Measurements from ENCODE around the gene CADM2.

DNA sequence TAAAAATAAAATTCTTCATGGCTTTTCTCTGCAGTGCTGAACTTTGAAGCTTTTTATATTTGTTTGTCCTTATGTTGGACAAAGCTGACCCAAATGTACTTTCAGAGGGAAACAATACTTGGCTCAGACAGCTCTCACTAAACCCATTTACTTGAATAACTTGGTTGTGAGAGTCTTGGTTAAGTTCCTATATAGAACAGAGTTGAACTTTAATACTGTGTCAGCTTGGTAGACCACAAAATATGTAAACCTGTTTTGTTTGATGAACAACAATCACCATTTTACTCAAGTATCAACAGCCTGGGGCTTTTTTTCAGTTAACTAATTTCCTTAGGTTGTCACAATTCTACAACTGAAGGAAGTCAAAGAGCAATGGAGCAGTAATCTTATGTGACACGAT lies 211.9 kb downstream of the CADM2 start:
- TF ChIP-seq, protein P1, sequence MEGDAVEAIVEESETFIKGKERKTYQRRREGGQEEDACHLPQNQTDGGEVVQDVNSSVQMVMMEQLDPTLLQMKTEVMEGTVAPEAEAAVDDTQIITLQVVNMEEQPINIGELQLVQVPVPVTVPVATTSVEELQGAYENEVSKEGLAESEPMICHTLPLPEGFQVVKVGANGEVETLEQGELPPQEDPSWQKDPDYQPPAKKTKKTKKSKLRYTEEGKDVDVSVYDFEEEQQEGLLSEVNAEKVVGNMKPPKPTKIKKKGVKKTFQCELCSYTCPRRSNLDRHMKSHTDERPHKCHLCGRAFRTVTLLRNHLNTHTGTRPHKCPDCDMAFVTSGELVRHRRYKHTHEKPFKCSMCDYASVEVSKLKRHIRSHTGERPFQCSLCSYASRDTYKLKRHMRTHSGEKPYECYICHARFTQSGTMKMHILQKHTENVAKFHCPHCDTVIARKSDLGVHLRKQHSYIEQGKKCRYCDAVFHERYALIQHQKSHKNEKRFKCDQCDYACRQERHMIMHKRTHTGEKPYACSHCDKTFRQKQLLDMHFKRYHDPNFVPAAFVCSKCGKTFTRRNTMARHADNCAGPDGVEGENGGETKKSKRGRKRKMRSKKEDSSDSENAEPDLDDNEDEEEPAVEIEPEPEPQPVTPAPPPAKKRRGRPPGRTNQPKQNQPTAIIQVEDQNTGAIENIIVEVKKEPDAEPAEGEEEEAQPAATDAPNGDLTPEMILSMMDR (IDR thresholded peaks at IDR 0.05; ENCODE audit: extremely low read depth in 1 of 2, insufficient read depth in 1 of 2, low read depth in 1 of 2, low read length in 2 of 2): no peak
- TF ChIP-seq POLR2A (IDR thresholded peaks at IDR 0.05; ENCODE audit: low read depth, low read length) (no peak), EZH2 (IDR thresholded peaks at IDR 0.05; ENCODE audit: borderline replicate concordance, low read depth, low read length, severe bottlenecking) (no peak), FOS (IDR thresholded peaks at IDR 0.05; ENCODE audit: borderline replicate concordance, insufficient read depth, low read length) (no peak), JUN (IDR thresholded peaks at IDR 0.05; ENCODE audit: borderline replicate concordance, insufficient read depth, insufficient read length, low read depth) (no peak)
- TF ChIP-seq, protein P2, sequence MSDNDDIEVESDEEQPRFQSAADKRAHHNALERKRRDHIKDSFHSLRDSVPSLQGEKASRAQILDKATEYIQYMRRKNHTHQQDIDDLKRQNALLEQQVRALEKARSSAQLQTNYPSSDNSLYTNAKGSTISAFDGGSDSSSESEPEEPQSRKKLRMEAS (IDR thresholded peaks at IDR 0.05; ENCODE audit: insufficient read depth, insufficient read length): no peak
